Esophagus squamous epithelium (tissue), 5 donors: ENCODE data around the gene PBOV1. TPM values are rescaled to one million over a fixed set of nuclear protein-coding genes. Genes with fewer than 3 reads are reported as not detected.

Experiments used
- DNase-seq: peaks from one replicate; lab custom pipeline; 2025; lab: John Stamatoyannopoulos, UW
- H3K27ac ChIP-seq, 4 donors: fragments of 200-600 bp; sonication (generic); one replicate each; pipeline ENCODE4 v1.5.1; 2016 to 2019; ENCODE audit warnings: mild to moderate bottlenecking in 1 of 4
- H3K27me3 ChIP-seq, 4 donors: fragments of 200-600 bp; sonication (generic); 1 replicate in 3 of 4; 2 replicates in 1 of 4; pipeline versions ENCODE4 v1.5.1 to v1.6.0; 2017 to 2021; ENCODE audit warnings: antibody characterized with exemption in 1 of 4
- H3K36me3 ChIP-seq, 3 donors: fragments of 200-600 bp; sonication (generic); one replicate each; pipeline ENCODE4 v1.5.1; 2016 to 2019
- H3K4me1 ChIP-seq, 3 donors: fragments of 200-600 bp; sonication (generic); one replicate each; pipeline ENCODE4 v1.5.1; 2017 to 2019
- H3K4me3 ChIP-seq, 4 donors: fragments of 200-600 bp; sonication (generic); 1 replicate in 3 of 4; 2 replicates in 1 of 4; pipeline ENCODE4 v1.5.1; 2016 to 2019; ENCODE audit warnings: mild to moderate bottlenecking in 2 of 4, moderate library complexity in 1 of 4
- H3K9me3 ChIP-seq, 3 donors: fragments of 200-600 bp; sonication (generic); one replicate each; pipeline ENCODE4 v1.5.1; 2016 to 2019
- POLR2A ChIP-seq, 4 donors: fragments of 450-650 bp; IDR thresholded peaks; one replicate each; pipeline ENCODE4 v1.6.1; 2017; ENCODE audit warnings: antibody characterized with exemption in 4 of 4, mild to moderate bottlenecking in 4 of 4, moderate library complexity in 3 of 4
- WGBS, 2 donors: methylation state at CpG; one replicate each; pipeline ENCODE4 v1.1.5; 2018; 5-methylcytosine and 5-hydroxymethylcytosine counted together
- intact Hi-C: fragments of 100-400 bp; cut with DNase I; formaldehyde crosslinking; loops from one replicate; pipeline ENCODE4 v1.15.0; 2022
- total RNA-seq, 4 donors: library from RNA; depleted of rRNA; stranded (reverse); fragments of >200 nt; gene quantifications; one replicate each; pipeline ENCODE4 v1.1.0, GENCODE V29; 2016
- TF ChIP-seq, protein P1 (sequence below), 6 experiments: fragments of 450-650 bp in 4 of 6; fragments of 200-600 bp in 2 of 6; sonication (generic) in 2 of 6; IDR thresholded peaks; one replicate each; pipeline ENCODE4 v1.5.1; 2016 to 2019; ENCODE audit warnings: antibody characterized with exemption in 6 of 6, mild to moderate bottlenecking in 4 of 6, moderate library complexity in 4 of 6
- donor health status: DM: yes; HTN: yes; CAD: no.

Gene PBOV1
- total RNA-seq, 4 donors from 2014 or later: not detected

DNA sequence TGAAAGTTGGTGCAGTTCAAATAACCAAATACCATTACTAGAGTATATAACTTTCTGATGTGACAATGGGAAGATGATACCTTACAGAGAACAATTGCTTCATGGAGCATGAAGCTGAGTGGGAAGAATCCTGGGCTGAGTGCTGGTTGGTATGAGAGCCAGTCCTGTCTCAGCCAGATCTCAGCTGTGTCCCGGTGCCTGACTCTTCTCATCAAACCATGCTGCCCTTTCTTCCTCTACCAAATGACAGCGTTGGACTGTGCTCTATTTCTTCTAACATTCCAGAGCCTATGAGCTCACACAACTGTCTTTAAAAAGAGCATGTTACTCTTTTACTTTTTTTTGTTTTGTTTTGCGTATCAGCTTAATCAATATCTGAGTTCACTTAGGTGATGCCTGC, 27.5 kb upstream of the PBOV1 start:
- TF ChIP-seq, protein P1, sequence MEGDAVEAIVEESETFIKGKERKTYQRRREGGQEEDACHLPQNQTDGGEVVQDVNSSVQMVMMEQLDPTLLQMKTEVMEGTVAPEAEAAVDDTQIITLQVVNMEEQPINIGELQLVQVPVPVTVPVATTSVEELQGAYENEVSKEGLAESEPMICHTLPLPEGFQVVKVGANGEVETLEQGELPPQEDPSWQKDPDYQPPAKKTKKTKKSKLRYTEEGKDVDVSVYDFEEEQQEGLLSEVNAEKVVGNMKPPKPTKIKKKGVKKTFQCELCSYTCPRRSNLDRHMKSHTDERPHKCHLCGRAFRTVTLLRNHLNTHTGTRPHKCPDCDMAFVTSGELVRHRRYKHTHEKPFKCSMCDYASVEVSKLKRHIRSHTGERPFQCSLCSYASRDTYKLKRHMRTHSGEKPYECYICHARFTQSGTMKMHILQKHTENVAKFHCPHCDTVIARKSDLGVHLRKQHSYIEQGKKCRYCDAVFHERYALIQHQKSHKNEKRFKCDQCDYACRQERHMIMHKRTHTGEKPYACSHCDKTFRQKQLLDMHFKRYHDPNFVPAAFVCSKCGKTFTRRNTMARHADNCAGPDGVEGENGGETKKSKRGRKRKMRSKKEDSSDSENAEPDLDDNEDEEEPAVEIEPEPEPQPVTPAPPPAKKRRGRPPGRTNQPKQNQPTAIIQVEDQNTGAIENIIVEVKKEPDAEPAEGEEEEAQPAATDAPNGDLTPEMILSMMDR (IDR thresholded peaks at IDR 0.05): no peak
- TF ChIP-seq POLR2A (IDR thresholded peaks at IDR 0.05): no peak
- Histone ChIP-seq H3K9me3 (no peaks in the 10 kb centered on the region), H3K27ac (no peak overlapping the region), H3K27me3 (peaks cover 0 to 7% (median 0%) of the 10 kb centered on the region in 4 donors), H3K36me3 (no peaks in the 10 kb centered on the region), H3K4me3 (no peak overlapping the region), H3K4me1 (peaks cover 0 to 6% (median 0%) of the 10 kb centered on the region in 3 donors)
- WGBS, 2 donors: 71 to 72% methylated on average over 3 of the region's 3 CpGs
- no peak for DNase-seq
- intact Hi-C loops: no loop called here

DNA sequence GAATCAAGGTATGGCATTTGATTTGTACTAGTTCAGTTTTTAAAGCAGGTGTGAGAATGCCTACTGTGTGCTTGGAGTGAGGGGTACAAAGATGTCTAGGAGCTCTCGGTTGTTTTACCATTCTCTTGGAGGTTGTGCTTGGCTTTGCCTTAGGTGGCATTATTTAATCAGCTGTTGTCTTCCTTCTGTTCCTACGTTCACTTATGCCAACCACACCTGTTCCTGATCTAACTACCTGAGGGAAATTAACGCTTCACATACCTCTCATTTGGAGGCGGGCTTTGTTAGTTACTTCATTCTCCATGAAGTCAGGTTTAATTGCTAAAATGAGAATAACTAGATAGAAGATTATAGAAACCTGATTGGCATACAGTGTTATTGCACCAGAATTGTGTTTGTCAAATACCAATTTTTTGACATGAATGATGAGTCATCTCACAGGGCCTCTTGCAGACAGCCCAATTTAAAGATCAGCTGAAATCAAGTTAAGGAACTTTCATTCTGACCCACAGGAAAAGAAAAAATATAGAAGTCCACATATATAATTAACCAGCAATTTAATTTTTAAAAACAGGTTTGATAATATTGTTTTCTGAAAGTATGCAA, 24.8 kb upstream of the PBOV1 start:
- no peak for DNase-seq
- Histone ChIP-seq H3K27me3 (peaks cover 0 to 8% (median 0%) of the 10 kb centered on the region in 4 donors), H3K4me1 (no peaks in the 10 kb centered on the region), H3K27ac (no peak overlapping the region), H3K4me3 (no peak overlapping the region), H3K9me3 (no peaks in the 10 kb centered on the region), H3K36me3 (no peaks in the 10 kb centered on the region)
- 62 to 75% methylated on average over 4 of the region's 4 CpGs for WGBS, 2 donors
- intact Hi-C loops: no loop called here
- no peak for TF ChIP-seq POLR2A (IDR thresholded peaks at IDR 0.05)
- TF ChIP-seq, protein P1 (IDR thresholded peaks at IDR 0.05): no peak

DNA sequence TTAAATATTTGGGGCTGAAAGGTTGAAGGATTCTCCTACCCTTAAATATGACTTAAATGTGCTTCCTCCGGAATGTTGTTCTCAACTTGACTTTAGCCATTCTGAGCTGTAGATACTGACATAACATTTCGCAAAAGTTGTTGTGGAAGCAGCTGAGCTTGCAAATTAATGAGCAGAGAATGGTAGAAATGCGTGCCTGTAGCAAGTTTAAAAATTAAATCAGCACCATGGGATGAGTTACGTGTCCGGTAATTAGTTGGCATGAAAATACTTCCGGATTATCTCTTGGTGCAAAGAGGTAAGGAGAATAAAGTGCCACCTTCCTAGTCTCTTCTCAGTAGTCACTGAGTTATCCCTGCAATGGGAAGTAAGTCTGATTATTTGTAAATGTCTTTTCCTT, 23.6 kb upstream of the PBOV1 start:
- H3K27ac ChIP-seq: no peak overlapping the region
- H3K27me3 ChIP-seq: peaks cover 0 to 8% (median 0%) of the 10 kb centered on the region in 4 donors
- TF ChIP-seq POLR2A (IDR thresholded peaks at IDR 0.05): no peak
- TF ChIP-seq, protein P1 (IDR thresholded peaks at IDR 0.05): no peak
- intact Hi-C loops: no loop called here
- no peaks in the 10 kb centered on the region for H3K36me3 ChIP-seq
- H3K4me3 ChIP-seq: no peak overlapping the region
- H3K4me1 ChIP-seq: no peaks in the 10 kb centered on the region
- 83 to 92% methylated on average over 6 of the region's 6 CpGs for WGBS, 2 donors
- H3K9me3 ChIP-seq: no peaks in the 10 kb centered on the region
- no peak for DNase-seq

DNA sequence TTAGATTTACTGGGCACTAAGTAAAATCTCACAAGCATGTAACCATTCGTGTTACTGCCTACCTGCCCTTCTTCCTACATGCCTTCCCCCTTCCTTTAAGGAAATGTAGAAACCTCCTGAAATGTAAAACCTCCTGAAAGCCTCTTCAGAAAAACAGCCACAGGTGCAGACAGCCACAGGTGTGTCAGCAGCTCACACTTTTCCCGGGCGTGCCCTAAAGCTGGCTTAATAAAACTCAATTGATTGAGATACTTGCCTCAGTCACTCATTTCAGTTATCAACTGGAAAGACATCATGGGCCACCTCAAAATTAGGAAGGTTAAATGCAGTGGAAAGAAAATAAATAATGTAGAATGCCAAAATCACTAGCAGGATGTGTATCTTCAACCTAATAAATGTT, 23.1 kb upstream of the PBOV1 start:
- Histone ChIP-seq H3K36me3 (no peaks in the 10 kb centered on the region), H3K4me3 (no peak overlapping the region), H3K4me1 (no peaks in the 10 kb centered on the region), H3K27me3 (peaks cover 0 to 8% (median 0%) of the 10 kb centered on the region in 4 donors), H3K27ac (no peak overlapping the region), H3K9me3 (no peaks in the 10 kb centered on the region)
- 67 to 83% methylated on average over 3 of the region's 3 CpGs for WGBS, 2 donors
- TF ChIP-seq POLR2A (IDR thresholded peaks at IDR 0.05): no peak
- TF ChIP-seq, protein P1 (IDR thresholded peaks at IDR 0.05): no peak
- no peak for DNase-seq
- intact Hi-C loops: no loop called here

DNA sequence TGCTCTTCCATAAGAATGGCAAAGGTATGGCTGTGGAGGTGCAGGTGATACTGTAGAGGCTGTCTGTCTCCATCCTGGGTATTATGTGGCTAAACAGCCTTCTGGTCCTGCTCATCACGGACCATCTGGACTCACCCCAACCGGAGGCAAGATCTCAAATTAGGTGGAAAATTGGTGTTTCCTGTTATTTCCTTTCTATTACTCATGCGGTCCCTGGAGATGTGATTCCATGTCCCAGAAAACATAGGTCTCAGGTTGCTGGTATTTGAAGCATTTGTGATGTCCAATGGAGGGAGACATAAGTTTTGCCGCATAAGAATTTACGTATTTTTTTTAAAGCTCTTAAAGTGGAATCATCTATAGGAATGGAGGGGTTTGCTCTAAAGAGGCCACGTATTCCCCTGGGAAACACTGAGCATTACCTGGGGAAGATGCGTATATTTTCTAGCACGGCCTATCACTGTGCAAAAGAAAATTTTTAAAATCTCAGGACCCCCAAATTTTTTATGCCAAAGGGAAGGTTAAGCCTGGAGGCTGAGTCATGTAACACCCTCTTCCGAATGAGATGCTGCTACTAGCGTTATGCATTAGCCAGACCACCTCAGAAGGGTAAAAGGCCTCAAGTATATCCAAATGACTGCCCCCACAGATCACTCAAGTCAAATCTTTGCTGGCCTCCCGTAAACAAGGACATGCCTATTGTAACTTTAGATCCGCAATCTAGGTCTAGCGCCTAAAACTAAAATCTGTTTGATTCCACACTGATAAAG, 22.4 kb upstream of the PBOV1 start:
- TF ChIP-seq POLR2A (IDR thresholded peaks at IDR 0.05): no peak
- TF ChIP-seq, protein P1 (IDR thresholded peaks at IDR 0.05): no peak
- Histone ChIP-seq H3K27ac (no peak overlapping the region), H3K27me3 (peaks cover 0 to 8% (median 0%) of the 10 kb centered on the region in 4 donors), H3K4me1 (no peaks in the 10 kb centered on the region), H3K4me3 (no peak overlapping the region), H3K36me3 (no peaks in the 10 kb centered on the region), H3K9me3 (no peaks in the 10 kb centered on the region)
- no peak for DNase-seq
- 90 to 93% methylated on average over 13 of the region's 13 CpGs for WGBS, 2 donors
- intact Hi-C loops: no loop called here
